ENCODE measurements around the gene BOLA3. TPM values are rescaled to one million over a fixed set of nuclear protein-coding genes. Genes with fewer than 3 reads are reported as not detected.
"Not testable (repeated sequence)": the region's sequence is repeated elsewhere in the genome, so short reads cannot be mapped to it uniquely, and the experiment has no call there.

Gene BOLA3
- total RNA-seq: 10 to 100 TPM; 41.1 to 42.5 TPM

- peaks cover 0 to 6% of the 10 kb centered on the region in 2 donors for H3K36me3 Mint-ChIP-seq (ENCODE audit: insufficient read depth in 2 of 2)
- ATAC-seq (replicated peaks in 1 of 2): peak; percentile 94 to 95
- no peaks in the 10 kb centered on the region for H3K9me3 Mint-ChIP-seq
- peak; percentile 94 to 95 for DNase-seq
- no peaks in the 10 kb centered on the region for H3K27me3 Mint-ChIP-seq (ENCODE audit: low read depth)
- H3K4me3 Mint-ChIP-seq: no peak within 1 kb of the TSS
- H3K4me1 Mint-ChIP-seq (ENCODE audit: low read depth): peaks cover 5% of the 10 kb centered on the region
- H3K27ac Mint-ChIP-seq: no peak within 1 kb of the TSS
Observed at GRCh38 chr2:74147727-74148456, at the start of gene BOLA3. TSS of gene BOLA3 (minus strand) at chr2:74147912. CDS start at chr2:74147874, 38 bp downstream.

DNA sequence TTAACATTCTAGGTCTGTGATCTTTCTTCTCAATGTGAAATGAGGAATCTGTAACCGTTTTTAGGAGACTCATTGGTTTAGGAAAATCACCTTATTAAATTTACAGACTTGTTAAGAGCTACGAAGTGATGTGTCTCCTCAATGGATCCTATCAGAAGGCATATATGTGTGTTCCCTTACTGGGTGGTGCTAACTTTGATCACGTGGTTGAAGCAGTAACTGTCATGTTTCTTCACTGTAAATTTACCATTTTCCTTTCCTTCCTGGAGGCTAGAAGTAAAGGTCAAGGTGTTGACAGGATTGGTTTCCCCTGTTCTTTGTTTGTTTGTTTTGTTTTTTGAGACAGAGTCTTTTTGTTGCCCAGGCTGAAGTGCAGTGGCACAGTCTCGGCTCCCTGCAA lies 49.3 kb upstream of the BOLA3 start:
- Mint-ChIP-seq H3K27ac (no peak overlapping the region), H3K4me1 (ENCODE audit: low read depth) (peaks cover 44% of the 10 kb centered on the region), H3K9me3 (no peaks in the 10 kb centered on the region), H3K4me3 (peak overlapping the region in 1 of 2 donors; percentile 43), H3K27me3 (ENCODE audit: low read depth) (no peaks in the 10 kb centered on the region), H3K36me3 (ENCODE audit: insufficient read depth in 2 of 2) (peaks cover 18 to 29% of the 10 kb centered on the region in 2 donors)
- ATAC-seq (replicated peaks in 1 of 2) (no peak), DNase-seq (no peak)

GRCh38 chr2:74194799-74195198 lies 47.1 kb upstream of the BOLA3 start:
- no peak for DNase-seq
- peaks cover 8 to 11% of the 10 kb centered on the region in 2 donors for H3K36me3 Mint-ChIP-seq (ENCODE audit: insufficient read depth in 2 of 2)
- H3K27ac Mint-ChIP-seq: no peak overlapping the region
- H3K4me3 Mint-ChIP-seq: no peak overlapping the region
- H3K27me3 Mint-ChIP-seq (ENCODE audit: low read depth): peaks cover 6% of the 10 kb centered on the region
- H3K4me1 Mint-ChIP-seq (ENCODE audit: low read depth): peaks cover 26% of the 10 kb centered on the region
- ATAC-seq (replicated peaks in 1 of 2): no peak
- H3K9me3 Mint-ChIP-seq: no peaks in the 10 kb centered on the region

GRCh38 chr2:74191596-74192380 lies 44.1 kb upstream of the BOLA3 start:
- Mint-ChIP-seq H3K27me3 (ENCODE audit: low read depth) (peaks cover 6% of the 10 kb centered on the region), H3K4me3 (no peak overlapping the region), H3K36me3 (ENCODE audit: insufficient read depth in 2 of 2) (no peaks in the 10 kb centered on the region), H3K27ac (no peak overlapping the region), H3K9me3 (no peaks in the 10 kb centered on the region), H3K4me1 (ENCODE audit: low read depth) (peaks cover 13% of the 10 kb centered on the region)
- no peak for DNase-seq
- ATAC-seq (replicated peaks in 1 of 2): no peak

DNA sequence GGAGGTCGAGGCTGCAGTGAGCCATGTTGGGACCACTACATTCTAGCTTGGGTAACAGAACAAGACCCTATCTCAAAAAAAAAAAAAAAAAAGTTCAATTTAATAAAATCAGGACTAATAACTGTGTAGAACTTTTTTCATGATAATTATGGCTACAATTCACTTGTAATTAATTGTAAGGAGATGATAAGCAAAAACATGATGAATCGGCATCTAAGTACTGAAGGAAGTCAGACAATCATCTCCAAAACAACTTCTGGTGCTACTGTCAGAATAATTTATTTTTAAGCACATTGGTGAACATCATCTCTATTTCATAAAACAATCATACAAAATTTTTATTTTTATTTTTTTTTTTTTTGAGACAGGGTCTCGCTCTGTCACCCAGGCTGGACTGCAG lies 41.0 kb upstream of the BOLA3 start:
- no peak overlapping the region for H3K27ac Mint-ChIP-seq
- H3K36me3 Mint-ChIP-seq (ENCODE audit: insufficient read depth in 2 of 2): peaks cover 0 to 2% of the 10 kb centered on the region in 2 donors
- peaks cover 34% of the 10 kb centered on the region for H3K4me1 Mint-ChIP-seq (ENCODE audit: low read depth)
- H3K4me3 Mint-ChIP-seq: no peak overlapping the region
- peaks cover 6% of the 10 kb centered on the region for H3K27me3 Mint-ChIP-seq (ENCODE audit: low read depth)
- no peaks in the 10 kb centered on the region for H3K9me3 Mint-ChIP-seq
- DNase-seq (no peak), ATAC-seq (replicated peaks in 1 of 2) (no peak)

DNA sequence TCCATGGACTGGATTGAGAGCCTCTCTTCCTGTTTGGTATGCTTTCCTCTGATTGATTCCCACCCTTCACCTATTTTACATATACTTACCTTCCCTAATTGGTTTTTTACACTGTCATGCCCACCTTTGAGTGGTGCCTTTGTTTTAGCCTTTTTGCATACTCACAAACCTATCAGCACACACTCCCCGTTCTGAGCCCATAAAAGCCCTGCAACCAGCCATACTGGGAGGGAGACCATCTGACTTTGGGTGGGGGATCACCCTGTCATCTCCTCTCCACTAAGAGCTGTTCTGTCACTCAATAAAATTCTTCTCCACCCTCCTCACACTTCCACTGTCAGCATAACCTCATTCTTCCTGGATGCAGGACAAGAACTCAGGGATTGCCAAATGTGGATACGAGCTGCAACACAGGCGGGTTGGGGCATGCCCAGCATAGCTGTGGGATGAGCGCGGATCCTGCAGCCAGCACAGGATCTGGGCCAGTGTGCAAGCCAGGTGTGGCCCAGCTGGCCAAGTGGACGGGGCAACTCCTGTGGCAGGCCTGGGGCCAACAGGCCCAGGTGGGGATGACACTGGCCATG lies 40.4 kb upstream of the BOLA3 start:
- H3K4me3 Mint-ChIP-seq: no peak overlapping the region

GRCh38 chr2:74186706-74187105 lies 39.0 kb upstream of the BOLA3 start:
- H3K27me3 Mint-ChIP-seq (ENCODE audit: low read depth); ATAC-seq (replicated peaks in 1 of 2); DNase-seq; H3K36me3 Mint-ChIP-seq (ENCODE audit: insufficient read depth in 2 of 2); H3K9me3 Mint-ChIP-seq: not testable (repeated sequence)
- Mint-ChIP-seq H3K27ac (peak overlapping the region; percentile 29), H3K4me3 (peak overlapping the region in 1 of 2 donors; percentile 42), H3K4me1 (ENCODE audit: low read depth) (peaks cover 40% of the 10 kb centered on the region)

More for the DNA sequence above, 40.4 kb upstream of the BOLA3 start:
- H3K4me1 Mint-ChIP-seq (ENCODE audit: low read depth): peaks cover 35% of the 10 kb centered on the region
- peaks cover 6% of the 10 kb centered on the region for H3K27me3 Mint-ChIP-seq (ENCODE audit: low read depth)
- peaks cover 0 to 2% of the 10 kb centered on the region in 2 donors for H3K36me3 Mint-ChIP-seq (ENCODE audit: insufficient read depth in 2 of 2)
- H3K9me3 Mint-ChIP-seq: no peaks in the 10 kb centered on the region
- no peak overlapping the region for H3K27ac Mint-ChIP-seq
- ATAC-seq (replicated peaks in 1 of 2) (no peak), DNase-seq (no peak)

- peak overlapping the region; percentile 73 for H3K27ac Mint-ChIP-seq
- H3K4me3 Mint-ChIP-seq: peak overlapping the region; percentile 42 to 60
- H3K9me3 Mint-ChIP-seq: no peaks in the 10 kb centered on the region
- ATAC-seq (replicated peaks in 1 of 2) (peak; percentile 98), DNase-seq (peak; percentile 68 to 73)
- H3K27me3 Mint-ChIP-seq (ENCODE audit: low read depth): peaks cover 3% of the 10 kb centered on the region
- peaks cover 44% of the 10 kb centered on the region for H3K4me1 Mint-ChIP-seq (ENCODE audit: low read depth)
- H3K36me3 Mint-ChIP-seq (ENCODE audit: insufficient read depth in 2 of 2): peaks cover 0 to 2% of the 10 kb centered on the region in 2 donors
Observed at GRCh38 chr2:74186038-74186437, 38.3 kb upstream of the BOLA3 start.

DNA sequence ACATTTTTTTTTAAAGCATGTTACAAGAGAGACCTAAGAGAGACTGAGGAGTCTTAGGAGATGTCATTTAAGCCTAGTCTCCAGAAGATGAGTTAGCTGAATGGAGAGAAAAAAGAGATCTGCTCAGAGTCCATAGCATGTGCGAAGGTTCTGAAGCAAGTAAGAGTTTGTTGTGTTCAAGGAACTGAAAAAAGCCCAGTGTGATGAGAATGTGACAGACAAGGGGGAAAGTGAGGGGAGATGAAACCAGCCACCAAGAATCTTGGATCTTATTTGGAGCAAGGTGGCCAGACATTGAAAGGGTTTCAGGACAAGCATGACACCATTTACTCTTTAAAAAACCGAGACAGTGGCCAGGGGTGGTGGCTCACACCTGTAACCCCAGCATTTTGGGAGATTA lies 36.2 kb upstream of the BOLA3 start:
- Mint-ChIP-seq H3K27ac (no peak overlapping the region), H3K36me3 (ENCODE audit: insufficient read depth in 2 of 2) (peaks cover 0 to 2% of the 10 kb centered on the region in 2 donors), H3K27me3 (ENCODE audit: low read depth) (no peaks in the 10 kb centered on the region), H3K4me1 (ENCODE audit: low read depth) (peaks cover 46% of the 10 kb centered on the region), H3K9me3 (no peaks in the 10 kb centered on the region), H3K4me3 (no peak overlapping the region)
- no peak for DNase-seq
- ATAC-seq (replicated peaks in 1 of 2): no peak

GRCh38 chr2:74181739-74182138 lies 34.0 kb upstream of the BOLA3 start:
- Mint-ChIP-seq H3K27me3 (ENCODE audit: low read depth) (no peaks in the 10 kb centered on the region), H3K36me3 (ENCODE audit: insufficient read depth in 2 of 2) (peaks cover 3 to 7% of the 10 kb centered on the region in 2 donors), H3K4me3 (peak overlapping the region; percentile 69 to 82), H3K9me3 (no peaks in the 10 kb centered on the region), H3K4me1 (ENCODE audit: low read depth) (peaks cover 49% of the 10 kb centered on the region), H3K27ac (peak overlapping the region; percentile 27)
- DNase-seq: no peak
- ATAC-seq (replicated peaks in 1 of 2): no peak

- Mint-ChIP-seq H3K27ac (peak overlapping the region; percentile 91), H3K9me3 (no peaks in the 10 kb centered on the region), H3K4me1 (ENCODE audit: low read depth) (peaks cover 57% of the 10 kb centered on the region), H3K27me3 (ENCODE audit: low read depth) (no peaks in the 10 kb centered on the region), H3K36me3 (ENCODE audit: insufficient read depth in 2 of 2) (peaks cover 4 to 22% of the 10 kb centered on the region in 2 donors), H3K4me3 (peak overlapping the region; percentile 89 to 95)
- DNase-seq: no peak
- peak; percentile 7 to 21 for ATAC-seq (replicated peaks in 1 of 2)
Observed at GRCh38 chr2:74179063-74179865, 31.6 kb upstream of the BOLA3 start.

GRCh38 chr2:74178211-74179062 lies 30.7 kb upstream of the BOLA3 start, which contains the start of gene MOB1A:
TSS of gene MOB1A (minus strand) at chr2:74178879. CDS start at chr2:74178674, 205 bp downstream.
- peak; percentile 95 for ATAC-seq (replicated peaks in 1 of 2)

More at GRCh38 chr2:74178211-74179062, 30.7 kb upstream of the BOLA3 start, which contains the start of gene MOB1A:
- Mint-ChIP-seq H3K4me1 (ENCODE audit: low read depth) (peaks cover 53% of the 10 kb centered on the region), H3K27ac (peak within 1 kb of the TSS; percentile 91), H3K36me3 (ENCODE audit: insufficient read depth in 2 of 2) (peaks cover 4 to 23% of the 10 kb centered on the region in 2 donors), H3K9me3 (no peaks in the 10 kb centered on the region), H3K4me3 (peak within 1 kb of the TSS; percentile 89 to 95), H3K27me3 (ENCODE audit: low read depth) (no peaks in the 10 kb centered on the region)
- peak; percentile 99 for DNase-seq

All from activated T-cell treated with anti-CD3 and anti-CD28 coated beads, Interleukin-2, amount 50 U/mL, for 72 hours (primary cell).